ENCODE measurements around the gene RNF10. TPM values are rescaled to one million over a fixed set of nuclear protein-coding genes. Genes with fewer than 3 reads are reported as not detected.

The RNF10 gene
- polyA plus RNA-seq, 1 donor (not counting 4 experiments of a cell fraction or from before 2014, with no cell fraction given): 60.3 TPM

DNA sequence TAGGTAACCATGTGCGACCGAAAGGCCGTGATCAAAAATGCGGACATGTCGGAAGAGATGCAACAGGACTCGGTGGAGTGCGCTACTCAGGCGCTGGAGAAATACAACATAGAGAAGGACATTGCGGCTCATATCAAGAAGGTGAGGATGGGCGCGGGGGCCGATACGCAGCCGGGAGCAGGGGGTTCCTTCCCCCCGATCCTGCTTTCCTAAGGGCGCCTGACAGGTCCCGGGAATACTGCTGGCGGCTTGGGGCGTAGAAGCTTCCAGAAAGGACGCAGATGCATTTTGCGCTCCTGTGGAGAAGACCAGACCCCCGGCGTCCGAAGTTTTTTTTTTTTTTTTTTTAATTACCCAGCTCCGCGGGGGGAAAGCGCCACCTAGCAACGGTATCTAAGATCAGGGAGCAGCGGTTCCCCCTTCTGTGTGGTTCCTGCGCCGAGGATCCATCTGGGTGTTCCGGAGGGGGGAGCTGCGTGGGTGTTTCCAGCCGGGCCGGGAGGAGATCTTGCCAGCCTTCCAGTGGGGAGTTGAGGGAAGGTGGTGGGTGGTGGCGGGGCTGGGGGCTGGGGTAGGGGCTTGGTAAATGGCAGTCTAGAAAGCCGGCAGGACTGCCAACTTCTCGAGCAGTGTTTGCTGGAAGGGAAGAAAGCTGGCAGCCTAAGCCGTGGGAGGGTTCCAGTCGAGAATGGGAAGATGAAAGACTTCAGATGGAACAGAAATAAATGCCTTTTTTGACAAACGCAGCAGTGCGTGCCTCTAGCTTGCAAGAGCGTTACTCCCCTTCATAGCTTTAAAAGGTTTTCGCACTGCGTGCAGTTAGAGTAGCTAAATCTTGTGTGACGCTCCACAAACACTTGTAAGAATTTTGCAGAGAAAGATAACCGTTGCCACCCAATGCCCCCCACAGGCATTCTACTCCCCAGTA, 37.5 kb upstream of the RNF10 start:
- no peaks in the 10 kb centered on the region for H3K27me3 ChIP-seq (ENCODE audit: control insufficient read depth, extremely low read depth, insufficient read depth, low read length)
- dilution Hi-C loops (cut with MboI; ENCODE audit: extremely low pct_ligation_motif_present, low sequenced_read_pairs): no loop called here
- peaks cover 0 to 16% of the 10 kb centered on the region in 2 experiments for H3K36me3 ChIP-seq (ENCODE audit: control insufficient read depth in 2 of 2, extremely low read depth in 1 of 2, insufficient read depth in 2 of 2, low read length in 2 of 2)
- peak overlapping the region; percentile 85 for H3K9ac ChIP-seq (ENCODE audit: control insufficient read depth, extremely low read depth, insufficient read depth, low read length)
- H3K4me1 ChIP-seq (ENCODE audit: control insufficient read depth, extremely low read depth, insufficient read depth, low read length): peaks cover 12% of the 10 kb centered on the region
- FAIRE-seq (no peak), DNase-seq (ENCODE audit: low read depth, low spot score) (no peak)
- no peak overlapping the region for H2AFZ ChIP-seq (ENCODE audit: control insufficient read depth, low read length)
- no peaks in the 10 kb centered on the region for H3K9me3 ChIP-seq (ENCODE audit: control insufficient read depth, low read depth, low read length)
- TF ChIP-seq EZH2 (IDR thresholded peaks at IDR 0.05; ENCODE audit: low read length) (no peak), CTCF (optimal IDR thresholded peaks at IDR 0.05 in 1 of 3, IDR thresholded peaks at IDR 0.05 in 1 of 3, conservative IDR thresholded peaks at IDR 0.05 in 1 of 3; ENCODE audit: extremely low read depth in 1 of 3, insufficient read depth in 2 of 3, low read length in 3 of 3) (peak in 1 of 3 experiments; percentile 42)
- H3K4me2 ChIP-seq (ENCODE audit: control insufficient read depth, extremely low read depth, insufficient read depth, low read depth, low read length): peak overlapping the region; percentile 96
- H4K20me1 ChIP-seq (ENCODE audit: control insufficient read depth, extremely low read depth, insufficient read depth, low read length): peaks cover 19% of the 10 kb centered on the region
- no peaks in the 10 kb centered on the region for H3K9me1 ChIP-seq (ENCODE audit: control insufficient read depth, extremely low read depth, insufficient read depth, low read length)
- H3K27ac ChIP-seq (ENCODE audit: control insufficient read depth, insufficient read depth, low read length): peak overlapping the region; percentile 47
- peak overlapping the region; percentile 86 to 99 (median 97) for H3K4me3 ChIP-seq (ENCODE audit: control insufficient read depth in 2 of 3, extremely low read depth in 1 of 3, insufficient read depth in 2 of 3, low read depth in 1 of 3, low read length in 3 of 3)
- peaks cover 36% of the 10 kb centered on the region for H3K79me2 ChIP-seq (ENCODE audit: control insufficient read depth, insufficient read depth, low read length)

DNA sequence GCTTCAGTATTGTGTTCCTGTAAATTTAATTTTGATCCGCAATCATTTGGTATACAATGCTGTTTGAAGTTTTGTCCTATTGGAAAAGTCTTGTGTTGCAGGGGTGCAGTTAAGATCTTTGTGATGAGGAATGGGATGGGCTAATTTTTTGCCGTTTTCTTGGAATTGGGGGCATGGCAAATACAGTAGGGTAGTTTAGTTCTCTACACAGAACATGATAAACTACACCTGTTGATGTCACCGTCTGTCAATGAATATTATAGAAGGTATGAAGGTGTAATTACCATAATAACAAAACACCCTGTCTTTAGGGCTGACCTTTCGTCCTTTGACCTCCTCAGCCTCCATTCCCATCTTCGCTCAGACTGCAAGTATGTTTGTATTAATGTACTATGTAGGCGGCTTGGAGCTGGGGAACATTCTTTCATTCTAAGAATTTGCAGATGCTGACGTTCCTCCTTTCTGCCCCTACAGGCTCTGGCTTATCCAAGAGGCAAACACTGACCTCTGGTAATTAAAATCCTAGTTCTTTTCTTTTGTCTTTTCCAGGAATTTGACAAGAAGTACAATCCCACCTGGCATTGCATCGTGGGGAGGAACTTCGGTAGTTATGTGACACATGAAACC, 36.5 kb upstream of the RNF10 start:
- H3K36me3 ChIP-seq (ENCODE audit: control insufficient read depth in 2 of 2, extremely low read depth in 1 of 2, insufficient read depth in 2 of 2, low read length in 2 of 2): peaks cover 0 to 16% of the 10 kb centered on the region in 2 experiments
- TF ChIP-seq CTCF (optimal IDR thresholded peaks at IDR 0.05 in 1 of 3, IDR thresholded peaks at IDR 0.05 in 1 of 3, conservative IDR thresholded peaks at IDR 0.05 in 1 of 3; ENCODE audit: extremely low read depth in 1 of 3, insufficient read depth in 2 of 3, low read length in 3 of 3): no peak
- no peak for TF ChIP-seq EZH2 (IDR thresholded peaks at IDR 0.05; ENCODE audit: low read length)
- peaks cover 19% of the 10 kb centered on the region for H4K20me1 ChIP-seq (ENCODE audit: control insufficient read depth, extremely low read depth, insufficient read depth, low read length)
- peak overlapping the region; percentile 86 to 99 (median 97) for H3K4me3 ChIP-seq (ENCODE audit: control insufficient read depth in 2 of 3, extremely low read depth in 1 of 3, insufficient read depth in 2 of 3, low read depth in 1 of 3, low read length in 3 of 3)
- no peaks in the 10 kb centered on the region for H3K9me1 ChIP-seq (ENCODE audit: control insufficient read depth, extremely low read depth, insufficient read depth, low read length)
- peaks cover 36% of the 10 kb centered on the region for H3K79me2 ChIP-seq (ENCODE audit: control insufficient read depth, insufficient read depth, low read length)
- H3K9ac ChIP-seq (ENCODE audit: control insufficient read depth, extremely low read depth, insufficient read depth, low read length): peak overlapping the region; percentile 85
- dilution Hi-C loops (cut with MboI; ENCODE audit: extremely low pct_ligation_motif_present, low sequenced_read_pairs): no loop called here
- no peaks in the 10 kb centered on the region for H3K9me3 ChIP-seq (ENCODE audit: control insufficient read depth, low read depth, low read length)
- H3K4me2 ChIP-seq (ENCODE audit: control insufficient read depth, extremely low read depth, insufficient read depth, low read depth, low read length): peak overlapping the region; percentile 96
- no peak overlapping the region for H2AFZ ChIP-seq (ENCODE audit: control insufficient read depth, low read length)
- FAIRE-seq (no peak), DNase-seq (ENCODE audit: low read depth, low spot score) (no peak)
- H3K27me3 ChIP-seq (ENCODE audit: control insufficient read depth, extremely low read depth, insufficient read depth, low read length): no peaks in the 10 kb centered on the region
- no peak overlapping the region for H3K27ac ChIP-seq (ENCODE audit: control insufficient read depth, insufficient read depth, low read length)
- peaks cover 12% of the 10 kb centered on the region for H3K4me1 ChIP-seq (ENCODE audit: control insufficient read depth, extremely low read depth, insufficient read depth, low read length)
